ENCODE measurements around the gene URM1.

DNA sequence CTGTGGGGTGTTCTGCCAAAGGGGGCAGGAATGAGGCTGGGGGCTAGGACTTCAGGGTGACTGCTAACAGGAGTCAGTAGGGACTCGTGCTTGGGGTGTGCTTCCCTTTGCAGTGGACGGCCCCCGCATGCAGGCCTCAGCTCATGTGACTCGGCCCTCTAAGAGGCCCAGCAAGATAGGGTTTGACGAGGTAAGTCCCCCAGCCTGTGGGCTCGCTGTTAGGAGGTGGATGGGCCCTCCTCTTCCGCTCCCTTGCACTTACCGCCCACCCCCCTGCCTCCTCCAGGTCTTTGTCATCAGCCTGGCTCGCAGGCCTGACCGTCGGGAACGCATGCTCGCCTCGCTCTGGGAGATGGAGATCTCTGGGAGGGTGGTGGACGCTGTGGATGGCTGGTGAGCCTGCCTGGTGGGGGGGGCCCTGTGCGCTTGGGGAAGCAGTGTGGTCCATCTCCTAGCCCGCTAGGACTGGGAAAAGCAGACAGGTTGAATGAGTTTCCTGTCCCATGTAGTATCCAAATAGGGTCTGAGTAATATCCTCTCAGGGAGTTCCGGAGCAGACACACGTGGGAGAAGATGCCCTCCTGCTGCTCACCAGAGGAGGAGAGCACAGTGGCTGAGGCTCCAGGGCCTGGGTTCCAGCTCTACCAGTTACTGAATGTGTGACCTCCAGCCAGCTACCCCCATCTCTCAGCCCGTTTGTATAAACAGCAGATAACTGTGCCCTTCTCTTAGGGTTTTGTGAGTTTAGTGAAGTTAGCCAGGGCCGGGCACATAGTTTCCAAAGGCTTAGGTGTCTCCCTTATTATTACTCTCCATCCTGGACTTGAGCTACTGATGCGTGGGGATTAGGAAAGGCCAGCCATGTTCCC, 57.7 kb downstream of the URM1 start:
- TF ChIP-seq, protein P1, sequence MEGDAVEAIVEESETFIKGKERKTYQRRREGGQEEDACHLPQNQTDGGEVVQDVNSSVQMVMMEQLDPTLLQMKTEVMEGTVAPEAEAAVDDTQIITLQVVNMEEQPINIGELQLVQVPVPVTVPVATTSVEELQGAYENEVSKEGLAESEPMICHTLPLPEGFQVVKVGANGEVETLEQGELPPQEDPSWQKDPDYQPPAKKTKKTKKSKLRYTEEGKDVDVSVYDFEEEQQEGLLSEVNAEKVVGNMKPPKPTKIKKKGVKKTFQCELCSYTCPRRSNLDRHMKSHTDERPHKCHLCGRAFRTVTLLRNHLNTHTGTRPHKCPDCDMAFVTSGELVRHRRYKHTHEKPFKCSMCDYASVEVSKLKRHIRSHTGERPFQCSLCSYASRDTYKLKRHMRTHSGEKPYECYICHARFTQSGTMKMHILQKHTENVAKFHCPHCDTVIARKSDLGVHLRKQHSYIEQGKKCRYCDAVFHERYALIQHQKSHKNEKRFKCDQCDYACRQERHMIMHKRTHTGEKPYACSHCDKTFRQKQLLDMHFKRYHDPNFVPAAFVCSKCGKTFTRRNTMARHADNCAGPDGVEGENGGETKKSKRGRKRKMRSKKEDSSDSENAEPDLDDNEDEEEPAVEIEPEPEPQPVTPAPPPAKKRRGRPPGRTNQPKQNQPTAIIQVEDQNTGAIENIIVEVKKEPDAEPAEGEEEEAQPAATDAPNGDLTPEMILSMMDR (IDR thresholded peaks at IDR 0.05) = no peak
- no peak for TF ChIP-seq ZFX (IDR thresholded peaks at IDR 0.05; ENCODE audit: borderline replicate concordance)

Measured in 22Rv1 (cell line).